HG03135 (cell line): ENCODE data around the gene CTXN1.

Source experiments
- ATAC-seq: cut with Tn5 transposase; IDR thresholded peaks from one replicate; pipeline ENCODE4 v1.9.1; 2021; ENCODE audit warnings: mild to moderate bottlenecking, moderate library complexity; ENCODE audit not compliant: unreplicated experiment

Gene CTXN1

GRCh38 chr19:7877249-7877836, 48.6 kb downstream of the CTXN1 start:
- ATAC-seq = no peak

- no peak for ATAC-seq
These were observed 51.0 kb downstream of the CTXN1 start for GRCh38 chr19:7874897-7875273.
